GM06990 (cell line): ENCODE results near the gene CCDC197.

Source experiments
- DNase-seq: peaks from one replicate; pipeline ENCODE4 v3.0.0-alpha.2; 2011; ENCODE audit not compliant: insufficient read length; ENCODE audit errors: extremely low read depth
- H3K27me3 ChIP-seq: replicated peaks from 2 replicates; pipeline ENCODE4 v1.6.0; 2011; ENCODE audit warnings: low read length; ENCODE audit not compliant: control insufficient read depth, insufficient read depth
- H3K36me3 ChIP-seq: 2 replicates; pipeline ENCODE4 v1.5.1; 2011; ENCODE audit warnings: low read length; ENCODE audit not compliant: control insufficient read depth, insufficient read depth
- H3K4me3 ChIP-seq: replicated peaks from 2 replicates; pipeline ENCODE4 v1.5.1; 2011; ENCODE audit warnings: low read depth, mild to moderate bottlenecking, control low read depth, low read length
- CTCF ChIP-seq: IDR thresholded peaks from 2 replicates; pipeline ENCODE4 v1.5.1; 2011; ENCODE audit warnings: low read length, control low read depth, mild to moderate bottlenecking, inconsistent platforms; ENCODE audit not compliant: insufficient read depth, poor library complexity, severe bottlenecking

CCDC197 gene

GRCh38 chr14:94027566-94028449 is 30.7 kb downstream of the CCDC197 start:
- TF ChIP-seq CTCF: no peak
- Histone ChIP-seq H3K36me3 (no peaks in the 10 kb centered on the region), H3K4me3 (no peak overlapping the region), H3K27me3 (no peaks in the 10 kb centered on the region)
- DNase-seq: no peak

GRCh38 chr14:94028450-94028826 is 31.3 kb downstream of the CCDC197 start:
- no peak overlapping the region for H3K4me3 ChIP-seq
- DNase-seq: no peak
- no peaks in the 10 kb centered on the region for H3K36me3 ChIP-seq
- H3K27me3 ChIP-seq: no peaks in the 10 kb centered on the region
- no peak for TF ChIP-seq CTCF

- DNase-seq: no peak
- H3K36me3 ChIP-seq: no peaks in the 10 kb centered on the region
- no peaks in the 10 kb centered on the region for H3K27me3 ChIP-seq
- no peak overlapping the region for H3K4me3 ChIP-seq
- TF ChIP-seq CTCF: no peak
These were observed 32.2 kb downstream of the CCDC197 start for GRCh38 chr14:94029265-94029664.

GRCh38 chr14:94029671-94030203 is 32.6 kb downstream of the CCDC197 start:
- no peak for DNase-seq
- Histone ChIP-seq H3K4me3 (no peak overlapping the region), H3K36me3 (no peaks in the 10 kb centered on the region), H3K27me3 (no peaks in the 10 kb centered on the region)
- TF ChIP-seq CTCF: no peak

- TF ChIP-seq CTCF: no peak
- H3K4me3 ChIP-seq: no peak overlapping the region
- no peaks in the 10 kb centered on the region for H3K36me3 ChIP-seq
- no peak for DNase-seq
- no peaks in the 10 kb centered on the region for H3K27me3 ChIP-seq
These were observed 33.5 kb downstream of the CCDC197 start for GRCh38 chr14:94030571-94030970.
